Activated CD4-positive, alpha-beta T cell treated with anti-CD3 and anti-CD28 coated beads, Interleukin-2, amount 50 U/mL, for 4 hours (primary cell): Measurements from ENCODE around the gene TMEM164.
A peak's percentile ranks its signal among the peaks of the same experiment; 100 is the strongest.
"Not testable (repeated sequence)": the region's sequence is repeated elsewhere in the genome, so short reads cannot be mapped to it uniquely, and the experiment has no call there.

Experiments used
- DNase-seq, 2 experiments: peaks; one replicate each; pipeline ENCODE4 v3.0.0-alpha.2; 2020

Gene TMEM164

DNA sequence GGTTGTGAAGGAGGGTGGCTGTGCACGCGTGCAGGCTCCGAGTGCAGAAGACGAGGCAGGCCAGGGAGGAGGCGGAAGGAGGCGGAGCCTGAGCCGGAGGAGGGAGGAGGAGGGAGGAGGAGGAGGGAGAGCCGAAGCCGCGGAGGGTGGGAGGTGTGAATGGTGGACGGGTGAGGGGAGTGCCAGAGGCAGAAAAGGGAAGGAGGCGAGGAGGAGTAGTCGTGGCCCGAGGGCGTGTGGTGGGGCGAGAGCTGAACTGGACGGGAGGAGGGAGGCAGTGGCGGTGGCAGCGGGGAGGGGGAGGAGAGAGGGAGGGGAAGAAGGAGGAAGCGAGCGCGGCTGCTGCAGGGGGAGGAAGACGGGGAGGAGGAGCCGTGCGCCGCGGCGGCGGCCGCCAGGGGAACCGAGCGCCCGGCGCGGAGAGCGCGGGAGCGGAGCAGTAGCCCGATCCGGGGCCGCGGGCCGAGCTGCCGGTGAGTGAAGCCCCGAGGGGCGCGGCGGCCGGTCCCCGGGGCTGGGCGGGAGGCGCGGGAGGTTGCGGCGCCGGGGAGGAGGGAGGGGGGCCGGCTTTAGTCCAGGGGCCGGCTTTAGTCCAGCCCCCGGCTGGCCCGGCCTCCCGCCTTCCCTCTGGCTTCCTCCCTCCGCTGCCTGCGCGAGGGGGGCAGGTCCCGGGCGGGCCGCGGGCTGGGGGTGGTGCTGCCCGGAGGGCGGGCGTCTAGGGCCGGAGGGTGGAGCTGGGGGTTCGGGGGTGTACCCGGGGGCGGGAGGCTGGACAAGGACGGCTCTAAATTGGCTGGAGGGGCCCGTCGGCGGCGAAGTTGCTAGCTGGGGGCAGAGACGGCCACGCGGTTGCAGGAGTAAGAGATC lies at the start of gene TMEM164:
TMEM164 (plus strand) TSS at position 815 of the 867 bp plus-strand sequence. CDS start 661 bp downstream, outside the sequence.
- DNase-seq, result peak; percentile 74 to 78

DNA sequence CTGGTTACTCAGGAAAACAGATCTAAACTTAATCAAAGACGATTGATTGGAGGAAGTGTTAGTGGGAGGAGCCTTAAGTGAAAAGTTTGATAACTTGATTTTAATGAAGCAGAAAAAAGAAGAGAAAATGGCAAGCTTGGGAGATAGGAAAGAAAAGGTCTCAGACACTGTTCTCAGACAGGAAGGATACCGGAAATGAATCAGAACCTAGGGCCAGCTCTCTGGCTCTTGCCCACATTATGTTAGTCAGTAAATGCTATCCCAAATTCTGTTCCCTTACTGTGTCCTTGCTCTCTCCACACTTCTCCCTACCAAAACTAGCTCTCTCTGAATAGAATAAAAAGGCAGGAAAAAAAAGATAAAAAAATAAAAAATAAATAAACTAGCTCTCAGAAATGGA lies 48.6 kb upstream of the TMEM164 start:
- DNase-seq, result no peak

DNA sequence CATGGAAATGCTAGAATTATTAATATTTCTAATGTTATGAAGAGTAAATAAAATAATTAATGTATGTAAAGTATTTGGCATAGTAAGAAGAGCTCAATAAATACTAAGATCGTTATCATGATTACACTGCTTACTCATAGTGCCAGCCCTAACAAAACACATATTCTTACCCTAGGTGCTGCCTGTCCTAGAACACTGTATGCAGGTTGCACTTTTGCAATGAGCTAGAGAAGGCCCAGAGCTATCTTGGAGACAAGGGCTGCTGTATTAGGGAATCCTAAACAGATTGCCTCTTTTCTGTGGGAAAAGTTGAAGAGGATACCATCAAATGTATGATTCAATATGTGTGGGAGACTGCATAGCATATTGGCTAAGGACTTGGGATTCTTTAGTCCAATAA lies 48.0 kb upstream of the TMEM164 start:
- DNase-seq, result no peak

DNA sequence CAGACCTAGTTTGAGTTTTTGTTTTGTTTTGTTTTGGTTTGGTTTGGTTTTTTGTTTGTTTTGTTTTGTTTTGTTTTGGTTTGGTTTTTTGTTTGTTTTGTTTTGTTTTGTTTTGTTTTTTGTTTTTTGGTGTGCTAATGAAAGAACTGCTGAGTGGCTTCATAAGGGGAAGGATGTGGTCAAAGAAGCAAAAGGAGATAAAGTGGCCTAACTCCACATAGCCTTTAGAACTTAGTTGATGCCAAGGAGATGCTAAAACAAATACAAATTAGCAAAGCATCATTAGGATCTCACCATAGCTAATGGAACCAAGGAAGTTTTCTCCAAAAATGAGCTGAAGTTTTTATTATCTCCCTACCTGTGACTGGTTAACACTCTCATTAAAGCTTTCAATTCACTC lies 44.6 kb upstream of the TMEM164 start:
- DNase-seq, result no peak

DNA sequence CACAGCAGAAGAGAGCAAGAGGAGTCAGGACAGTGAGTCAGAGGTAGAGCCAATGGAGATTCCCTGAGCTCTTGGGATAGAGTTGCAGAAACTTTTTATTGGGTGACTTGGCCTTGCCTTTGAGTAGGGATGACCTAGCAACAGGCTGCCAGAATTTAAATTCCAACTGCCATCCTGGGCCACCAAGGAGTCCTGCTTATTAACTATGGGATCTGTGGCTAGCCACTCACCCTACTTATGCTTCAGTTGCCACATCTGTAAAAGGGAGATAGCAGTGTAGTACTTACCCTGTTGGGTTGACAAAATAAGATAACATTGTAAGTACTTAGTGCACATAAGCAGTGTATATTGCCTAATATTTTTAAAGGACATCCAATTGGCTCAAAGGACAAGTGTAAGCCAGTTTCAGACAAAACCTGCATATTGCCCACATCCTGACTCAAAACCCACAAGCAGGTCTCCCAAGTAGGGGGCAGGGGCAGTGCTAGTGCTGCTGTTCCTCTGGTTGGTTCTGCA lies 43.5 kb upstream of the TMEM164 start:
- DNase-seq, result no peak

DNA sequence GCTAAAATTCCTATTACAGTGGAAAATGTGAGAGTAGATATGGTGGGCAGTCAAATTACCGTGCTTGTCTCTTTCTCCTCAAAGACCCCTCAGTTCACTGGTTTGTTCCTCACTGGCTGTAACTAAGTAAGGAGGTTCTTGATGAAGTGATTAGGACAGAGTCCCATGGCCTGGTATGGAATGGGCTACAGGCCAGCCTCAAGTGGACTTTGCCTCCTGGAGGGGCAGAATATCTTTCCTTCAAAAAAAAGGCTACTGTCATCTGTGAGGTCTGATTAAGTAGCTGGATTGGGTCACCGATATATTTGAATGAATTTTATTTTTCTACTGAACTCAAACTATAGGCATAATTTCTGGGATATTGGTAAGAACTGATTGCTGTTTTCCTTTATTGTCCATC lies 38.5 kb upstream of the TMEM164 start:
- DNase-seq, result no peak

DNA sequence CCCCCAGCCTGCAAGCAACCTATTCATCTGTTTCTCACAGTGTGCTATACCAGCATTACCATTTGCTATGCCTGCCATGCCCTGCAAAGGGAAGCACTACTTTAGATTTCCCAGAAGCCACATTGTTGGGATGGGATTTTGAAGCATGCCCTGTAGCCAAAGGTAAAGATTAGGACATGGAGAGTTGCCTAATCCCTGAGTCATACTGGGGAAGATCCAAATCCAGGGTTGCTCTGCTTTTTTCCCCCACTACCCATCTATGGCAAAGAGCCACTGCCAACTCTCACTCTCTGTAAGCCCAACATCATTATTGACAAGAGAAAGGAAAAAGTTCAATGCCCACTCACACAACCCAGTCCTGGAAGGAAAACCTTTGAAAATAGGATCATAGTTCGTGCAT lies 36.7 kb upstream of the TMEM164 start:
- no peak for DNase-seq

DNA sequence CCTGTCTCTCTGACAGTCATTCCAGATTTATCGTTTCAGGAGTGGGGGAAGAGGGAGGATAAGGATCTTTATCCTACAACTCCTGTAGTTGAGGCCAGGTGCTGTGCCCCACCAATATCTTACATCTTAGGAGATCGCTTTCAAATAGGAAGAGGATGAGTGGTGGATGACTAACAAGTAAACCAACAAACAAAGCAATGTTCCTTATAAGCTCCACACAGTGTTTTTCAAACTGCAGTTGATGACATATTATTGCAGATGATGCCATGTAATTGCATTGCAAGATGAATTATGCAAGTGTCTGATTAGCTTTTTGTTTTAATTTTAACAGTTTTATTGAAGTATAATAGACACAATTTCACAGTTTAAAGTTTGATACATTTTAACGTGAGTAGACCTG lies 35.8 kb upstream of the TMEM164 start:
- DNase-seq, result no peak

DNA sequence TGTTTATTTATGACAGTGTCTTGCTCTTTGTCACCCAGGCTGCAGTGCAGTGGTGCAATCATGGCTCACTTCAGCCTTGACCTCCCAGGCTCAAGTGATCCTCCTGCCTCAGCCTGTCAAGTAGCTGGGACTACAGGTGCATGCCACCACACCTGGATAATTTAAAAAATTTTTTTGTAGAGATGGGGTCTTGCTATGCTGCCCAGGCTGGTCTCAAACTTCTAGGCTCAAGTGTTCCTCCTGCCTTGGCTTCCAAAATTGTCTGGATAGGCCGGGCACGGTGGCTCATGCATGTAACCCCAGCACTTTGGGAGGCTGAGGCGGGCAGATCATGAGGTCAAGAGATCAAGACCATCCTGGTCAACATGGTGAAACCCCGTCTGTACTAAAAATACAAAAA lies 32.1 kb upstream of the TMEM164 start:
- not testable (repeated sequence) for DNase-seq

DNA sequence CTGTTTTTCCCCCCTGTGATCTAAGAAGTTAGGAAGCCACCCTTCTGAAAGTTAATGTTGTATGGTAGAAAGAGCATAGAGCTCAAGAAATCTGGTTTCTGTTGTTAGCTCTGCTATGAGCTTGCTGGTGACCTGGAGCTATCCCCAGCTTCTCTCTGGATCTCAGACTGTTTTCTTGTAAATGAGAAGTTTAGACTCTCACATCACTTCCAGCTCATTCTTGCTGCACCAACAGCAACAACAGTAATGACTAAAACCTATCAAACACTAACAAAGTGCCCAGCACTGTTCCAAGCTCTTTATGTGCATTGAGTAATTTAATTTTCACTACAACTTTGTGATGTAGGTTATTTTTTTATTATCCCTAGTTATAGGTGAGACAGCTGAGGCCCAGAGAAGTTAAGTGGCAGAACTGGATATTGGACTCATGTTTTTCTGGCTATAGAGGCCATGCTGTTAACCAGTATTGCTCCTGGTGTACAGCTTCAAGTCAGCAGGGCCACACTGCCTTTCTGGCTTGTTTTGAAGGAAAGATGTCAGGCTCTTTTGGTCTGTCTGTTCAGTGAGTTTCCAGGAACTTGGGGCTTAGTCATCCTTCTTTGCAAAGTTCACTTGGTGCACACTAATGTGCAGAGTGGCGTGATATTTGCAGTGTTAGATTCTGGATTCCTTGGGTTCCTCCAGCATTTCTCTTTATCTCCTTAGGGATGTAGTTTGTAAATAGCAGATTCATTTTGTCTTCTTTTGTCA lies 27.8 kb upstream of the TMEM164 start:
- no peak for DNase-seq

DNA sequence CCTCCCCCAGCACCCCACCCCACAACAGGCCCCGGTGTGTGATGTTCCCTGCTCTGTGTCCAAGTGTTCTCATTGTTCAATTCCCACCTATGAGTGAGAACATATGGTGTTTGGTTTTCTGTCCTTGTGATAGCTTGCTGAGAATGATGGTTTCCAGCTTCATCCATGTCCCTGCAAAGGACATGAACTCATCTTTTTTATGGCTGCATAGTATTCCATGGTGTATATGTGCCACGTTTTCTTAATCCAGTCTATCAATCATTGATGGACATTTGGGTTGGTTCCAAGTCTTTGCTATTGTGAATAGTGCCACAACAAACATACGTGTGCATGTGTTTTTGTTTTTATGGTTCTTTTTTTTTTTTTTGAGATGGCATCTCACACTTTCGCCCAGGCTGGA lies 17.7 kb upstream of the TMEM164 start:
- not testable (repeated sequence) for DNase-seq

DNA sequence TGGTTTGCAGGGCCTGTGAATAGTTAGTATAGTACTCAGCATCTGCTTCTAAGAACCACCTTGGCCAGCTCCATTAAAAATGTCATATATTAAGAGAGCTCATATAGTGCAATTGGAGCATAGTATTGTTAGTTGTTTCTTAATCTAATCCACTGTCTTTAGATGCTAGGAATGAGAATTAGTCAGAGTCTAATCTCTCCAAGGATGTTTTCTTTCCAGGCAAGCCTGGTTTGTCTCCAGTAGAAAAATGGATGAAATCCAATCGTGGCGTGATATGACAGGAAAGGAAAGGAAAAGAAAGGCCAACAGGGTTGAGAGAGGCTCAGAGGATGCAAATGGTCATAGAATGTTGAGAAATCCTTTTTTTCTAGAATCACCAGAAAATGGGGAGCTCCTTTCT lies 15.0 kb upstream of the TMEM164 start:
- no peak for DNase-seq

DNA sequence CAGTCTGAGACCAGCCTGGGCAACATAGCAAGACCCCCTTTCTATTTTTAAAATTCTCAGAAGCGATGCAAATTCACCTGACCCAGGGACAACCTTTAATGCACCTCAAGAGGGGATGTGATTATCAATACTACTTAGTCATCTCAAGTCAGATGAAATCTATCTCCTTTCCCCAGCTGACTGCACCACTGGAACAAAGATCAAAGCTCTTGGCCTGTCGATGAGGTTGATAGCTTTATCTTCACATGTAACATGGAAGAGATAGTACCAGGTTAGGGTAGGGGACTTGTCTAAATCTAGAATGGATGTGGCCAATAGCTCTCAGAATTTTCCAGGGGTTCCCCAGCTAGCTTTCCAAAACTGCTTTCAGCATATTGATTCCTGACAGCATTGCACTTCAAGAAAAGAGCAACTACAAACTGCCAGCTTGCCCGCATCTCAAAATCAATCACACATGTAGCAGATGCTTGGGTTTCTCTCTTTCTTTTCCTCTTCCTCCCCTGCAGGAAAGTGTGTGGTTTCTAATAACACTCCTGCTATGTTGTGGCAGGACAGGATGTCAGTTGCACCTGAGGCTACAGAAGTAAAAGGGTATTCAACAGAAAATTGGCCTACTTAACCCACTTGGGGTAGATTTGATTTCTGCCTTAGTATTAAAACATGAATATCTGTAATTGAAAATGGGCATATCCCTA lies 12.2 kb upstream of the TMEM164 start:
- no peak for DNase-seq

DNA sequence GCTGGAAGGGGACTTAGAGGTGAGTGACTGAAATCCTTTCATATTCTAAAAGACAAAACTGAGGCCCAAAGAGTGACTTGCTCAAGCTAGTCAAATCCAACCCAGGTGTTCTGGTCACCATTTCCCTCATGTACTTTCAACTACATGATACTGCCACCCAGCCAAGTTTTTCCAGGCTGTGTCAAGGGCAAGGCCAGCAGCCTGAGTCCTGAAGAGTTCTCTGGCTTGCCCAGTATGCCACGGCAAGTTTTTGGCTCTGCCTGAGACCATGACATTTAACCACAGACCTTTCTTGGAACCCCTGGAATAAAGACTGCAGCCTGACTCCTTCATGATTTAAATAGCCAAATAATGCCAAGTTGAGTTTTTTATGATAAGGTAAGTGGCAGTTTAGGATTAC lies 10.7 kb upstream of the TMEM164 start:
- no peak for DNase-seq

DNA sequence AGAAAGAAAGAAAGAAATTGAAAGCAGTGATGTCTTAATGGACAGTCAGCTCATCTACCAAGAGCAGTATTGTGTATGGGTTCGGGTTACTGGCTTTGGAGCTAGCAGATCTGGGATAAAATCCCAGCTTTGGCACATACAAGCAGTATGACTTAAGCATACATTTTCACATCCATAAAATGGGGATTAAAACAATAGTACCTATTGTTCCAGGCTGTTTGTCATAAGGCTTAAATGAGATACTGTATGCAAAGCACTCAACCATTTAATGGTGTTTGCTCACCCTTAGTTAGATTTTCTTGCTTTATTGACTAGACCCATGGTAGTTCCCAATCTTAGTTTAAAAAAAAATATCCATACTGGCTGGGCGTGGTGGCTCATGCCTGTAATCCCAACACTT lies 7.8 kb upstream of the TMEM164 start:
- DNase-seq, result no peak

DNA sequence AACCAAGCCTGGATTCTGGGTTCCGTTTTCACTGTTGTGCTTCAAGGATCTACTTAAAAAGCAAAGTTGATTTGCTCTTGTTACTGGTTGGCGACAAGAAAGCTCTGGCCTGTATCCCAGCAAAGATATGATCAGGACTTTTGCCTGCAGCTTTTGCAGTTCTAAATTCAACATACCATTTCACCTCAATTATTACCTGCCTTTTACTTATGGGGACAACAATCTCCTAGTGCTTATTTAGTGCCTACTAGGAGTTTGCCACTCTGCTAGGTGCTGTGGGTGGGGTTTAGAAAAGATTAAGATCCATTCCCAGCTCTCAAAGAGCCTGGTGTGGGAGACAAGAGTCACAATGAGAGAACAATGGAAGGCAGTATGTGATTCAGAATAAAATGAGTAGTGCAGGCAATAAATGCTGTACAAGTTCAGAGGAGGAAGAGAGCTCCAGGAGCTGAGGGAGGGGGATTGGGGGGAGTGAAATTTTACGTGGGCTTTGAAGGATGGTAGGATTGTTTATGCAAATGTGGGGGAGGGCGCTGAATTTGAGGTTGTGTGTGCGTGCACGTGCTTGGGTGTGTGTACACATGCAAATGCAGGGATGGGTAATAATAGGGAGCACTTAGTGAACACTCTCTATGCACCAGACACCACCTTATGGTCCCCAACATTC lies 5.0 kb upstream of the TMEM164 start:
- no peak for DNase-seq

DNA sequence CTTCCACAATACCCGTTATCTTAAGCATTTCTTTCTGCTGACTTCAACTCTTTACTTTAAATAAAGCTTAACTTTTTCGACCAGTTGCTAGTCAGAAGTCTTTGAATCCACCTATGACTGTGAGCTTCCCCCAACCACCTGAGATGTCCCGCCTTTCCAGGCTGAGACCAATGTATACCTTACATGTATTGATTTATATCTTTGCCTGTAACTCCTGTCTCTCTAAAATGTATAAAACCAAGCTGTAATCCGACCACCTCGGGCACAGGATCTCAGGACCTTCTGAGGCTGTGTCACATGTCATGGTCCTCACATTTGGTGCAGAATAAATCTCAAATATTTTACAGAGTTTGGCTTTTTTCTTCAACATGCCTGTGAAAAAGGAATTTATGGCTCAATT lies 2.9 kb upstream of the TMEM164 start:
- no peak for DNase-seq

DNA sequence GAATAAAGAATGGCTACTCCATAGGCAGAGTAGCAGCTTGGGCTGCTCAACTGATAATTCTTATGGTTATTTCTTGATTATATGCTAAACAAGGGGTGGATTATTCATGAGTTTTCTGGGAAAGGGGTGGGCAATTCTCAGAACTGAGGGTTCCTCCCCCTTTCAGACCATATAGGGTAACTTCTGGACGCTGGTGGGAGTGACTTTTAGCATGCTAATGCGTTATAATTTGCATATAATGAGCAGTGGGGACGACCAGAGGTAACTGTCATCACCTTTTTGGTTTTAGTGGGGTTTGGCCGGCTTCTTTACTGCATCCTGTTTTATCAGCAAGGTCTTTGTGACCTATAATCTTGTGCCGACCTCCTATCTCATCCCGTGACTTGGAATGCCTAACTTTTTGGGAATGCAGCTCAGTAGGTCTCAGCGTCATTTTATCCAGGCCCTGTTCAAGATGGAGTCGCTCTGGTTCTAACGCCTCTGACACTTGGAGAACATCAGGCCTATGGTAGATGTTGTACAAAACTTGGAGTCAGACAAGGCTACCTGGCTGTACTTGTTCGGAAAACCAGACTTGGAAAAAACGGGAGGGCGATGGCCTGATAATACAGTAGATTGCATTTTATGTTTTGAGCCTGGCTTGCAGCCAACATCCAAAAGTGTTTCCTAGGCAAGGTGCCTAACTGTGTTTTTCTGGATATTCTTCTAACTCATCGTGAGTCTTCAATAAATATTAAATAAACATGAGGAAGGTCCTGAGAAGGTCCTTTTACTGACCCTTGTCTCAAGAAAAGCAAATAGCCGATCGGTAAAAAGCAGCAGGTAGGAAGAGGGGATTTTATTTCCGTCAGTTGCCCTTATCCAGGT lies 1.8 kb upstream of the TMEM164 start:
- no peak for DNase-seq

DNA sequence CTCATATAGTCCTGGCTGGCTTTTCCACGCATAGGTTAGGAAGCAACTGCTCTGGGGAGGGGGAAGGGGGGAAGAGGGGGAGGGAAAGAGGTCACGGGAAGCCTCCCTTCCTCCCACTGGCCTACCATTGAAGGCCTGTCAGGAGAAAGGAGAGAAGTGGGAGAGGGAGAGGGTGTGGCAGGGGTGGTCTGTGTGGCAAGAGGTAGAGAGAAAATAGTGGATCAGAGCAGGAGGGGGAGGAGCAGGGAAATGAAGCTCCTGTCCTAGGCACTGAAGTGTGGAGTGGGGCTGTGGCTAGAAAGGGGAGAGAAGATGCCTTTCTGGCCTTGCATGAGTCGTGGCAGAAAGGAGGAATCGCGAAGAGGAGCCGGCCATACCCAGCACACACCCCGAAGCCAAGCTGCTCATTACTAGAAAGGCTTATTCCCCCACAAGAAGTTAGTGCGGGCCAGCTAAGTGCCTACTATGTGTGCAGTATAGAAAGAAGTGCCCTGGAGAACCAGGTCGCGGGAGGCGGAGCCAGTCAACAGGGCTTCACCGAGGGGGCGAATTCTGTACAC lies 1.1 kb upstream of the TMEM164 start:
- no peak for DNase-seq

DNA sequence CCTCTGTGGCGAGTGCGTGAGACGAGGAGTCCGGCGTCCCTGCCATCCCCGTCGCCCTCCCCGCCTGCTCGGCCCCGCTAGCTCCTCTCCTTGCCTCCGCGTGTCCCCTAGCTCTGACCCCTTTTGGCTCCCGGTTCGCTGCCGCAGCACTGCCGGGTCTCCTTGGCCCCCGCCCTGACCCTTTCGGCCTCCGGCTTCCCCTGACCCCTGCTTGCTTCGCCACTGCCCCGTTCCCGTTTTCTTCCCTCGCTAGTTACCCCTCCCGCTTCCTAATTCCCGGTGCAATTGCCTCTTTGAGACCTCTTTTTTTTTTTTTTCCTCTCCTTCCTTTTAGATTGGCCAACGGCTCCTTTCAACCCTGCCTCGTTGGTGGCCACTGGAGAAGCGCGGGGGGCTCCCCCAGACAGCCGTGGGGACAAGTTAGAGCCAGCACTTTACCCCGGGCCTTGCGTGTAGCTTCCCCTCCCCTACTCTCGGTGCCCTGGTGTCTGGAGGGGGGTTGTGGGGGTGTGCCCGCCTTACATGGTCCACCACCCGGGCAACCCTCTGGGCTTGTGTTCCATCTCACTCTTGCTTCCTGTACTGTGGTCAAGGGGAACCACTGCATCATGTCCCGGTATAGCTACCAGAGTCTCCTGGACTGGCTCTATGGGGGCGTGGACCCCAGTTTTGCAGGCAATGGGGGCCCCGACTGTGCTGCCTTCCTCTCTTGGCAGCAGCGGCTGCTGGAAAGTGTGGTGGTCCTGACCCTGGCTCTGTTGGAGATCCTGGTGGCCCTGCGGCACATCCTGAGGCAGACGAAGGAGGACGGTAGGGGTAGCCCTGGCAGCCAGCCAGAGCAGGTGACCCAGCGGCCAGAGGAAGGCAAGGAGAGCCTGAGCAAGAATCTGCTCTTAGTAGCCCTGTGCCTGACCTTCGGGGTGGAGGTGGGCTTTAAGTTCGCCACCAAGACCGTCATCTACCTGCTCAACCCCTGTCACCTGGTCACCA lies 548 bp downstream of the TMEM164 start:
- no peak for DNase-seq
